AG20443 (cell line): Measurements from ENCODE around the gene SUGT1.
A peak's percentile ranks its signal among the peaks of the same experiment; 100 is the strongest.

ENCODE experiments used
- DNase-seq: peaks from one replicate; pipeline ENCODE4 v3.0.0; 2012; ENCODE audit warnings: low spot score, mixed read lengths

SUGT1 gene

DNA sequence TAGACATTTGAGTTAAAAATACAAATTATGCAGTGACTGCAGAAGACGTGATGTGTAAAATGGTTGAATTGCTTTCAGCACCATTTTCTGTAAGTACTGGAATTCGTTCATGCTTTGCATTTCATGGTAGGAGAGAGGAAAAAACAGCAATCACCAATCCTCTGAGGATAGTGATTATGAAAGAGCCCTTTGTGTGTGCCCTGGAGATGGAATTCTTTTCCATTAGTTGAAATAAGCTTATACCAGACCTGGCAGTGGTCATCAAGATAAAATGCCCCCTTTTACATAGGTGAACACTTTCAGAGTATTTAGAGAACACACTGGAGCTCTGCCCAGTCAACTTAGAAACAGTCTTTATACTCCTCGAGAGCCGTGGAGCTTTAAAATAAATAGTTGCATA is 85.3 kb downstream of the SUGT1 start:
- no peak for DNase-seq

DNA sequence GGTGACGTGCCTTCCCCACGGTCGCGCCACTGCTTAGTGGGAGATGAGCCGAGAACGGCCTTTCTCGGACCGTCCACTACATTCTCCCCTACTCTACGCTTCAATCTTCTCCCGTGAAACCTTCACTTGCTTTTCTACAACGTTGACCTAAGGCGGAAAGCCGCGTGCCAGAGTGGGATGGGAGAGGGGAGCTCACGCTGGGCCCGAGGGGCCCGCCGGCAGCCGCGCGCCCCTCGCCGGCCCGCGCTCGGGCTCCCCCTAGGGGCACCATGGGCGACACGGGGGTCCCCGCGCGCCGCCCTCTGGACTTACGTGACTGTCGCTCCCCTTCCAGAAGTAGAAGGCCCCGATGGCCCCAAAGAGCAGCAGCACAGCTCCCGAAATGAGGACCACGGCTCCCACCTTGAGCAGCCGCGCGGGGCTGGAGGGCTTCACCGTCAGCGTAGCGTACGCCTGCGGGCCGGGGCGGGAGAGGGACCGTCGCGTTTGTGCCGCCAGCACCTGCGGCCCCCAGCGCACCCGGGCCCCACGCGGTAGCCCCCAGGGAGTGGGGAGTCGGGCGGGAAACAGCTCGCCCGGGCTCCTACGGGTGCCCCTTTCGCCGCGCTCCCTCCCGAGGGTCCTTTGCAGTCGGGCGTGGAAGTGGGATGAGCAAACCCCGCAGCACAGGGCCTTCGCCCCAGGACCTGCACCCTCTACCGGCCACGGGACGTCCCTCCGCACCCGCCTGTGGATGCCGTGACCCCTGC is 86.3 kb downstream of the SUGT1 start:
- DNase-seq: peak; percentile 12

DNA sequence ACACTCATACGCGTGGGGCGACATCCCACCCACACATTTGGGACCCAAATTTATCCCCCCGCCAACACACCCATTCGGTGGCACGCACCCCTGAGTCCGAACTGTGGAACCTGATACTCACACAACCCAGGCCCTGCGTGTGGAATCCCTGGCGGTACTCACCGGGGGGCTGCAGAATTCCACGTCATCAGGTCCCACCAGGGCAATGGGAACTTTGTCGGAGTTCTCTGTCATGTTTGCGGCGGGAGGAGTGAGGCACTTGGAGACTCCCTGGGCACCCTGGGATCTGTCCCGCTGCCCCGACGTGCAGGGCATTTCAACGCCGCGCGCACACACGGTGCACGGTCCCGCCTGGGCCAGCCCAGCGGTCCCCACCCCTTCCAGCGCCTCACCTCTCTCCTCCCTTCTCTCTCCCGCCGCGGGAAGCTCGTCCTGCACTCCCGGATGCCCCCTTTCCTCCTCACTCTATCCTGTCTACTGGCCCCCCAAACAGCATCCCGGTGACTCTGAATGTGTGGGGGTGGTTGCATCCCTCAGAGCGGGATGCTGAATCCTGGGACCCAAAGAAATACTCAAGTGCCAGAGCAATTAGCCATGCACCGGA is 86.9 kb downstream of the SUGT1 start, which contains the start of gene CNMD:
CNMD (minus strand) TSS at position 353 of the 604 bp plus-strand sequence; CDS start at position 234, 119 bp downstream.
- DNase-seq: no peak

DNA sequence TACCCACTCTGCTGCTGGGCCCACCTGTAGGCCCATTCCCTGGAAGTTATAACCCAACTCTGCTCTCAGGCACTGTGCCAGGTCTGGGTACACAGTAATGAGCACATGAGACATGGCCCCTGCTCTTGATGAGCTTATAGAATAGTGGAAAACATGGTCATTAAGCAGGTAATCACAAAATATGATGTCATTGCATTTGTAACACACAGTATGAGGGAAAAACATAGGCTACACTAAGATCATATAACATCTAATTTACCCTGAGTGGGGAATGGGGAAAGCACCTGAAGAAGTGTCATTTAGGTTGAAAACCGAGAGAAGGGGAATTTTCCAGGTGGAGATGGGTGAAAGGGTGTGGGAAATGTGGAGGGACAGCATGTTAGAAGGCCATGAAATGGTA is 90.9 kb downstream of the SUGT1 start:
- no peak for DNase-seq

DNA sequence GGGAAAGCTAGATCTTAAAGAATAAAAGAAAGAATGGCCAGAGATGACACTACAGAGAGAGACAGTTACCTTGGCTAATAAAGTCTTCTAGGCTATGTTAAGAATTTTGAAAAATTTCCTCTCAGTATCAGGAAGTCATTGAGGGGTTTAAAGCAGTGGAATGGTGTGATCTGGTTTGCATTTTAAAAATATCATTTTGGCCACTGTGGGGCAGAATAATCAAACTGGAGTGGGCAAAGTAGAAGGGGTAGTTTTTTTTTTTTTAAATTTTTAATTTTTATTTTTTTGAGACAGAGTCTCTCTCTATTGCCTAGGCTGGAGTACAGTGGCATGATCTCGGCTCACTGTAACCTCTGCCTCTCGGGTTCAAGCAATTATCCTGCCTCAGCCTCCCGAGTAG is 91.4 kb downstream of the SUGT1 start:
- DNase-seq: no peak

DNA sequence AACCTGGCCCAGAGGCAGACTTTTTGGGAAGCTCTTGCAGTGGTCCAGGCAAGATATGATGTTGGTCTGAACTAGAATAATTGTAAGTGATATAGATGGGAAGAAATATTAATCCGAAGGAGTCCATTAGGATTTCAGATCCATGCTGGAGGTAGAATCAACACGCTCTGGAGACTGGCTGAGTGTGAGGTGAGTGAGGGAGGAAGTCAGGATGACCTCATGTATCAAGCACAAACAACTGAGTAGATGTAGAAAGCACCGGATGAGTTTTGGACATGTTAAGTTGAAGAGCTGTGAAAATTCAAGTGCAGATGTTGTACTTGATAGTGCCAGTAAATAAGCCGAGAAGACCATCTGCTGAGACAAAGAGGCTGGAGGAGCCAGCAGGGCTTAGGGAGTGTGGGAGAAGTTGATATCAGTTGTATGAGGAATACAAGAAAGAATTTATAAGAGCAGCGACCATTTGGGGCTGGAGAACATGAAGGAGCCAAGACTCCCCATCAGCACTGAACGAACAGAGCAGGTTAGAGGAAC is 92.3 kb downstream of the SUGT1 start:
- DNase-seq: no peak

DNA sequence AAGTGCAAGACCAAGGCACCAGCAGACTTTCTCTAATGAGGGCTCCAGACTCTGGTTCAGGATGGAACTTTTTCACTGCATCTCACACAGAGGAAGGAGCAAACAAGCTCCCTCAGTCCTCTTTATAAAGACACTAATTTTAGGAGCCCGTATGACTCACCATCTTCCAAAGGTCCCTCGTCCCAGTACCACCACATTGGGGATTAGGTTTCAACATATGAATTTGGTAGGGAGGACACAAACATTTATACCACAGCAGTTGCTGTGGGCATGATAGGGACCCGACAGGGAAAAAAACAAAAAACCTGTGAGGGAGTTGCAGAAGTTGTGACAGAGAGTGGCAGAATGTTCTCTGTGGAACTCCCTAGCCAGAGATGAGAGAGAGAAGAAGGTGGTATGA is 93.5 kb downstream of the SUGT1 start:
- DNase-seq: no peak

DNA sequence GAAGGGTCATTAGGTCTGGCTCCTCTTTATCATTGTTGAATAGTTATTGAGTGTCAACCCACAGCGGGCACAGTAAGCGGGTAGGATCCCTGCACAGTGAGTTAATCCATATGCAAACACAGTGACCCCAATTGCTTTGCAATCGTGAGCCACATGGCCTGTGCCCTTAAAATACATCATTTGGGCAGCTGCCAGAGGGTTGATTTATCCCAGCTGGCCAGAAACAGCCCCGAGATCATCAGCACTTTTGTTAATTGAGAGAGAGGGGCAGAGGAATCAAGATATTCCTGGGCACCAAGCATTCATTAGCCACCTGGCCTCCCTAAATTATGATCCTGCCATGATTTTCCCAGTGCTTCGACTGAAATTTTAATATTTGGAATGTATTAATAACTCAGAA is 96.8 kb downstream of the SUGT1 start:
- DNase-seq: no peak
